Type B pancreatic cell (in vitro differentiated cells): ENCODE results near the gene SH3RF3. TPM values are rescaled to one million over a fixed set of nuclear protein-coding genes. Genes with fewer than 3 reads are reported as not detected.

Experiments used
- DNase-seq: peaks from one replicate; pipeline ENCODE4 v3.0.0; 2021; ENCODE audit warnings: mixed read lengths; ENCODE audit not compliant: unreplicated experiment; ENCODE audit errors: extremely low spot score
- H3K27ac Mint-ChIP-seq: 2 replicates; pipeline ENCODE4 v1.8.0; 2021; ENCODE audit warnings: mild to moderate bottlenecking, mixed read lengths
- H3K27me3 Mint-ChIP-seq: 2 replicates; pipeline ENCODE4 v1.8.0; 2021; ENCODE audit warnings: mixed read lengths
- H3K36me3 Mint-ChIP-seq: 2 replicates; pipeline ENCODE4 v1.8.0; 2021; ENCODE audit warnings: mixed read lengths
- H3K4me1 Mint-ChIP-seq: one replicate; pipeline ENCODE4 v1.8.0; 2021; ENCODE audit warnings: mixed read lengths; ENCODE audit not compliant: unreplicated experiment
- H3K4me3 Mint-ChIP-seq: 2 replicates; pipeline ENCODE4 v1.8.0; 2021; ENCODE audit warnings: mild to moderate bottlenecking, mixed read lengths
- H3K9me3 Mint-ChIP-seq: 2 replicates; pipeline ENCODE4 v1.8.0; 2021; ENCODE audit warnings: mixed read lengths
- CTCF ChIP-seq: fragments of 200-600 bp; sonication (generic); conservative IDR thresholded peaks from 2 replicates; pipeline ENCODE4 v1.5.0; 2021; ENCODE audit warnings: antibody characterized with exemption, mild to moderate bottlenecking
- total RNA-seq: library from RNA; stranded (reverse); gene quantifications from 2 replicates; pipeline ENCODE4 v1.2.1, GENCODE V29; 2021; ENCODE audit warnings: low replicate concordance

SH3RF3 gene
- total RNA-seq, 1 donor from 2014 or later: 13.9 TPM

- Mint-ChIP-seq H3K9me3 (no peaks in the 10 kb centered on the region), H3K4me3 (no peak overlapping the region), H3K36me3 (peaks cover 3% of the 10 kb centered on the region), H3K4me1 (peaks cover 12% of the 10 kb centered on the region), H3K27me3 (no peaks in the 10 kb centered on the region), H3K27ac (no peak overlapping the region)
- DNase-seq: no peak
- TF ChIP-seq CTCF: no peak
Observed at GRCh38 chr2:109419171-109419756, 290.3 kb downstream of the SH3RF3 start.

GRCh38 chr2:109419960-109420370 lies 291.0 kb downstream of the SH3RF3 start:
- Mint-ChIP-seq H3K36me3 (peaks cover 3% of the 10 kb centered on the region), H3K4me1 (peaks cover 12% of the 10 kb centered on the region), H3K4me3 (no peak overlapping the region), H3K9me3 (no peaks in the 10 kb centered on the region), H3K27ac (no peak overlapping the region), H3K27me3 (no peaks in the 10 kb centered on the region)
- no peak for DNase-seq
- no peak for TF ChIP-seq CTCF

GRCh38 chr2:109421101-109421500 lies 292.1 kb downstream of the SH3RF3 start:
- no peak overlapping the region for H3K4me3 Mint-ChIP-seq
- no peak for TF ChIP-seq CTCF
- peaks cover 4% of the 10 kb centered on the region for H3K36me3 Mint-ChIP-seq
- H3K27ac Mint-ChIP-seq: no peak overlapping the region
- H3K27me3 Mint-ChIP-seq: no peaks in the 10 kb centered on the region
- DNase-seq: no peak
- peaks cover under 1% of the 10 kb centered on the region for H3K9me3 Mint-ChIP-seq
- peaks cover 7% of the 10 kb centered on the region for H3K4me1 Mint-ChIP-seq

- no peak for TF ChIP-seq CTCF
- no peaks in the 10 kb centered on the region for H3K27me3 Mint-ChIP-seq
- no peak overlapping the region for H3K4me3 Mint-ChIP-seq
- peaks cover 4% of the 10 kb centered on the region for H3K9me3 Mint-ChIP-seq
- H3K4me1 Mint-ChIP-seq: peaks cover 7% of the 10 kb centered on the region
- no peak for DNase-seq
- H3K36me3 Mint-ChIP-seq: peaks cover 8% of the 10 kb centered on the region
- no peak overlapping the region for H3K27ac Mint-ChIP-seq
Observed at GRCh38 chr2:109421642-109422041, 292.6 kb downstream of the SH3RF3 start.

- peaks cover 4% of the 10 kb centered on the region for H3K9me3 Mint-ChIP-seq
- no peaks in the 10 kb centered on the region for H3K27me3 Mint-ChIP-seq
- peaks cover 7% of the 10 kb centered on the region for H3K4me1 Mint-ChIP-seq
- H3K27ac Mint-ChIP-seq: no peak overlapping the region
- H3K36me3 Mint-ChIP-seq: peaks cover 8% of the 10 kb centered on the region
- TF ChIP-seq CTCF: no peak
- no peak overlapping the region for H3K4me3 Mint-ChIP-seq
- no peak for DNase-seq
Observed at GRCh38 chr2:109422071-109422757, 293.2 kb downstream of the SH3RF3 start.
